CD1c-positive myeloid dendritic cell (primary cell): ENCODE results near the gene C1orf35.
A peak's percentile ranks its signal among the peaks of the same experiment; 100 is the strongest.

Experiments
- DNase-seq: peaks from one replicate; pipeline ENCODE4 v3.0.0-alpha.2; 2016; ENCODE audit errors: extremely low spot score

Gene C1orf35

DNA sequence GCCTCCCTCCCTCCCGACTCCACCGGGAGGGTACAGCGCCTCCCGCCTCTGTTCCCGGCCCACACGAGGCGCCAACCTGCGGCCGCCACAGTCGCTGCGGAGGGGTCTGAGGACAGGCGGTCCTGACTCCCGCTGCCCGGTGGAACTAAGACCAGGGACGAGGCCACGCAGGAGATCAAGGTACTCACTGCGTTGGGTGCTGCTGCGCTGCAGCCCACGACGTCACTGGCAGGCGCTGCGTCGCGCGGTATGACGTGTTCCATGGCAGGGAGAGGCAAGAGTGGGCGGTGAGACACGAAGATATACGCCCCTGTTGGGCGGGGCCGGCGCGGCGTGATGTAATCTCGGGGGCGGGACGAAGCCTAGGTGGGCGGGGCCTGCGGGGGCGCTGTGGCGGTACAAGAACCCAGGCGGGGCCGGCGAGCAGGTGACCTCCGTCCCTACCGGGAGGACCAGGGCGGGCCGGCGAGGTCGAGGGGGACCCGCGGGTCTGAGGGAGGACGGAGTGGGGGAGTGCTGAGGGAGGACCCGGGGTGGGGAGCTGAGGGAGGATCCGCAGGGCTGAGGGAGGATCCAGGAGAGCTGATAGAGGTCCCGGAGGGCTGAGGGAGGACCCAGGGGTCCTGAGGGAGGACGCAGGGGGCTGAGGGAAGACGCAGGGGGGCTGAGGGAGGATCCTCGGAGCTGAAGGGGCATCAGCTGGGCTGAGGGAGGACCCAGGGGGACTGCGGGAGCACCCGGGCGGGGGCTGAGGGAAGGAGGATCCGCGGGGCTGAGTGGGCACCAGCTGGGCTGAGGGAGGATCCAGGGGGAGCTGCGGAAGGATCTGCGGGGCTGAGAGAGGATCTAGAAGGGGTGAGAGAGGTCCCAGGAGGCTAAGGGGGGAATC lies 6.2 kb upstream of the C1orf35 start, which contains the start of gene MRPL55:
Gene MRPL55 (minus strand): TSS at position 227 of the 889 bp plus-strand sequence. CDS start 1,039 bp downstream, outside the sequence.
- DNase-seq: peak; percentile 99

DNA sequence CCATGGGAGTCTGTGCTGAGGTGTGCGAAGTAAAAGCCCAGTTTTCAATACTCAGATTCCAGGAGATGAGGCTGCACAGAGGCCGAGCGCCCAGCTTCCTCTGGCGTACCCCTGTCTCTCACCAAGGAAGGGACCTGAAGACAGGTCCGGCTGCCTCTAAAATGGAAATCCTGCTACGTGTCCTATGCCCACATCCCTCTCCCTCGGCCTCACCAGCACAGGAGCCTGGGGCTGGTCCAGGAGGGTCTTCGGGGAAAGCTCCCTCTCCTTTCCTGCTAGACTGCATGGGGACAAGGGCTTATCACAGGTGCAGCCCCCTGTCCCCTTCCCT lies 5.6 kb upstream of the C1orf35 start:
- DNase-seq: peak; percentile 18

- DNase-seq: peak; percentile 82
Observed at GRCh38 chr1:228108055-228108690, 5.0 kb upstream of the C1orf35 start.

- no peak for DNase-seq
Observed at GRCh38 chr1:228107636-228108035, 4.5 kb upstream of the C1orf35 start.

- DNase-seq: no peak
Observed at GRCh38 chr1:228106800-228107054, 3.6 kb upstream of the C1orf35 start.

- no peak for DNase-seq
Observed at GRCh38 chr1:228105996-228106799, 3.1 kb upstream of the C1orf35 start.

- no peak for DNase-seq
Observed at GRCh38 chr1:228105270-228105995, 2.3 kb upstream of the C1orf35 start.

DNA sequence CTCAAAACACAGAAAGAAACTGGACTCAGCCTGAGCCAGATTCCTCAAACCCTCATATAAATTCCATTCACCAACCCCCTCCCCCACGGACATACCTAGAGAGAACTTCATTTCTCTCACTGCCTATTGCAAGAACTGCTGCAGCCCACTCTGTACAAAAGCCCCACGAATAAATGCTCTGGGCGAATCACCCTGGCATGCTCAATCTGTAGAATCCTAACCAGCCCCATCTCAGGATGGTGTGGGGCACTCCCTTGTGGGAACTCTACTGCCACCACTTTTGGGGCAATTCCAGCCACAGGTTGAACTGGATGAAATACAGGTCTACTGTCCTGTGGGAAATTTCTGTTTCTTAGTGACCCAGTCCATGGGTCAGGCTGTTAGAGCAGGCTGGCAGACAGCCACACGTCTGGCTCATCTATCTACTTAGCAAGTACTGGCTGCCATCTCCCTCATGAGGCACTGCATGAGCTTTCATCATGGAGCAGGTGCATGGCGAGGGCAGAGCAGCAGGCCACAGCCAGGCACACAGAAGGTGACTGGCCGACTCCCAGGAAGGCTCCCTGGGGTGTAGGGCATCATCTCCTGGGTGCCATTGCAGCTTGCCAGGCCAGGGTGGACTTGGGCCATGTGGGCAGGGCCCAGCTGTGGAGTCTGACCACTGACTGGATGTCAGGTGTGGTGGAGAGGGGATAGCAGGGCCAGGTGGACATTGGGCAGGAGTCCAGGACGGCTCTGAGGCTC lies 1.6 kb upstream of the C1orf35 start:
- no peak for DNase-seq

DNA sequence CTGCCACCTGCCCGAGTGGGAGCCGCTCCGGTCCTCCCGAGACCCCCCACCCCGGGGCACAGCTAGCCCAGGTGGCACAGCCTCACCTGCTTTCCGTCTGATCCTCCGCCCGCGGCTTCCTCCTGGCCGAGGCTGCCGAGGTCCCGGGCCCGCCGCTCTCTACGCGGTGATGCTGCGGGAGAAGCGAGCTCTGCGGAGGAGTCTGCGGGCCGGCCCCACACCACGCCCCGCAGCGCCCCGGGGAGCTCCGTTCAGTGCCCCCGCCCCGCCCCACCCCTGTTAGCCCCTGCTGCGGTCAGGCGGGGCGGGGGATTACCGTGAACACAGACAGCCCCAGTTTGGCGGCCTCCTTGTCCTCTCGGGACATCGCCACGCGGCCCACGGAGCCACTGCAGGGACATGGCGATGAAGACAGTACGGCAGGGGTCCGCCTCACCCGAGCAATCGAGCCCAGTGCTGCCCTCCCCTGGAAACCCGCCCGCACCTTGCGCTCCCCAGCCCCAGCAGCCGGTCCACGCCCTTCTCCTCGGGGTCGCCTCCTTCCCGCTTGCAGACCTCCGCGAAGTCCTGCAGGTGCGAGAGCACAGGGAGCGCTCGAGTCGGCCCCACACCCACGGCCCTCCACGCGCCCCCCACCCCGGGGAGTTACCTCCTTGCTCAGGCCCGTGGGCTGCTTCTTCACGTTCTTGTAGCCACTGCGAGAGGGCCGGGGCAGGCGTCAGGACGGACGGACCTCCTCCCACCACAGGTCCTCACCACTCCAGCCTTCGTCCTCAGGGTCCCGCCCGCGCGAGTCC lies 933 bp downstream of the C1orf35 start:
- DNase-seq: peak; percentile 39

GRCh38 chr1:228101614-228101993 lies 1.5 kb downstream of the C1orf35 start:
- no peak for DNase-seq

GRCh38 chr1:228100822-228101613 lies 2.1 kb downstream of the C1orf35 start:
- DNase-seq: no peak

- DNase-seq: no peak
Observed at GRCh38 chr1:228099331-228099732, 3.8 kb downstream of the C1orf35 start.

DNA sequence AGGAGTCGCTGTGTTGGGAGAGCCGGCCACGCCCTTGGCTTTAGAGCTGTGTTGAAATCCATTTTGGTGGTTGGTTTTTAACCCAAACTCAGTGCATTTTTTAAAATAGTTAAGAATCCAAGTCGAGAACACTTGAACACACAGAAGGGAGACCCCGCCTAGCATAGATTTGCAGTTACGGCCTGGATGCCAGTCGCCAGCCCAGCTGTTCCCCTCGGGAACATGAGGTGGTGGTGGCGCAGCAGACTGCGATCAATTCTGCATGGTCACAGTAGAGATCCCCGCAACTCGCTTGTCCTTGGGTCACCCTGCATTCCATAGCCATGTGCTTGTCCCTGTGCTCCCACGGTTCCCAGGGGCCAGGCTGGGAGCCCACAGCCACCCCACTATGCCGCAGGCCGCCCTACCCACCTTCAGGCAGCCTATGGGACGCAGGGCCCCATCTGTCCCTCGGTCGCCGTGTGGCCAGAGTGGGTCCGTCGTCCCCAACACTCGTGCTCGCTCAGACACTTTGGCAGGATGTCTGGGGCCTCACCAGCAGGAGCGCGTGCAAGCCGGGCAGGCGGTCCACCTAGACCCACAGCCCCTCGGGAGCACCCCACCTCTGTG lies 4.7 kb downstream of the C1orf35 start:
- DNase-seq: no peak

GRCh38 chr1:228097333-228098081 lies 5.6 kb downstream of the C1orf35 start:
- no peak for DNase-seq

DNA sequence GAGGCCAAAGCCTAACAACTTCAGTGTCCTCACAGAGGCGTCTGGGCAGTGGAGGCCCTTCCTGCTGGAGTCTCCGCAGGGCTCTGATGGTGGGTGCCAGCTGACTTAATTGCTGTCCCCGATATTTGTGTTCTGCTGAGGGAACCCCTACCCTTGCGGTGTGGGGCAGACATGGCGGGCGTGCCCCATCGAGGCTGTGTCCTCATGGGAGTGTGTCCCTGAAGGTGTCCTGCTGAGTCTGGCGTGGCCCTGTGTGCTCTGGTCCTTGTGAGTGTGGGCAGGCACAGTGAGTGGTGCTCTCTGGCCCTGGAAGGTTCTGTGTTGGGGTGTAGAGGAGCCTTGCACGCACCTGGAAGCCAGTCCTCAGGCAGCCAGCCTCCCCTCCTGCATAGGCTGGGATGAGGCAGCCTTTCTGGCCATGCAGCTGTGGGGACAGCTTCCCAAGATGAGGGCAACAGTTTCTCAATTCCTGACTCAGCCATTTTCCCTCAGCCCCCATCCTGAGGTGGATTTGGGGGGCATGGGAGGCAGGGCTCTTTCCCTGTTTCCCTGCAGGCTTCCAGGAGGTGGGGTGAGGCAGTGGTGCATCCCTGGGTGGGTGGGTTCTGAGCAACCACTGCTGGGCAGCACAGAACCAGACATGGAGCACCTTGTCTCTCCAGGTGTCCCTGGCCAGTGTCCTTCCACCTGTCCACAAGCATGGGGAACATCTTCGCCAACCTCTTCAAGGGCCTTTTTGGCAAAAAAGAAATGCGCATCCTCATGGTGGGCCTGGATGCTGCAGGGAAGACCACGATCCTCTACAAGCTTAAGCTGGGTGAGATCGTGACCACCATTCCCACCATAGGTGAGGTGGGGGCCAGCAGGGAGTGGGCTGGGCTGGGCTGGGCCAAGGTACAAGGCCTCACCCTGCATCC lies 6.5 kb downstream of the C1orf35 start:
- DNase-seq: no peak

DNA sequence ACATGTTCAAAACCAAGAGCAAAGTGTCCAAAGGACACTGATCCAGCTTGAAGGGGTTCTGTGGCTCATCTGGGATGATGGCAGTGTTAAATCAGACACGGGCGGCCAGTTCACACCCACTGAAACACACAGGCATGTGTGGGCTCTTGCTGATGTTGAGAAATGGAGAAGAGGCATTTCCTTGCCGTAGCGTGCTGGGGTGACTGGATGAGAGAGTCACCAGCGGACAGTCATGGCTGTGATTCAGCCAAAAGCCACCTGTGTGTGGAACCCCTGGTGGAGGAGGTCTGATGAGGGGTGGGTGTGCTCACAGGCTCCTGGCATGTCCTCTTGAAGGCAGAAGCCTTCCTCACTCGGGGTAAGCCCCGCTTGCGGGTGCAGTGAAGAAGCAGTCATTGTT lies 7.2 kb downstream of the C1orf35 start:
- peak; percentile 65 for DNase-seq

DNA sequence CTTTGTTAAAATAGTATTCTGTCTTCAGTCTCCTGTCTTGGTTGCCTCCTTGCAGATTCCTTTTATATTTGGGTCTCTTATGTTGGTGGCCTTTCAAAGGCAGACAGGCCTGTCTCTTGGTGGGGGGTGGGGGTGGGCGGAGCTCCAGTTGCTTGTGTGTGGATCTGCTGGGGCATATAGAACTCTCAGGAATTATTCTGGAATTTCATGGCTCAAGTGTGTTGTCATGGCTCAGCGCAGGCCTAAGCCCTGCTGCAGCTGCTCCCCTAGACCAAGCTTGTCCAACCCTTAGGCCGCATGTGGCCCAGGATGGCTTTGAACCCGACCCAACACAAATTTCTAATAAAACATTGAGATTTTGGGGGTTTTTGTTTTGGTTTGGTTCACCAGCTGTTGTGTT lies 8.0 kb downstream of the C1orf35 start:
- no peak for DNase-seq
